ENCODE results near the gene ANKS3.
A peak's percentile ranks its signal among the peaks of the same experiment; 100 is the strongest.

The ANKS3 gene

GRCh38 chr16:4775005-4775404 is 40.9 kb upstream of the ANKS3 start:
- TF ChIP-seq CTCF (IDR thresholded peaks at IDR 0.05; ENCODE audit: extremely low read depth, missing control alignments) = no peak
- no peak for DNase-seq (ENCODE audit: low spot score)

- DNase-seq (ENCODE audit: low spot score) = no peak
- no peak for TF ChIP-seq CTCF (IDR thresholded peaks at IDR 0.05; ENCODE audit: extremely low read depth, missing control alignments)
These were observed 38.3 kb upstream of the ANKS3 start for GRCh38 chr16:4772351-4772750.

GRCh38 chr16:4771646-4772045 is 37.6 kb upstream of the ANKS3 start:
- TF ChIP-seq CTCF (IDR thresholded peaks at IDR 0.05; ENCODE audit: extremely low read depth, missing control alignments) = no peak
- DNase-seq (ENCODE audit: low spot score) = no peak

GRCh38 chr16:4769306-4769638 is 35.2 kb upstream of the ANKS3 start:
- no peak for TF ChIP-seq CTCF (IDR thresholded peaks at IDR 0.05; ENCODE audit: extremely low read depth, missing control alignments)
- no peak for DNase-seq (ENCODE audit: low spot score)

- TF ChIP-seq CTCF (IDR thresholded peaks at IDR 0.05; ENCODE audit: extremely low read depth, missing control alignments) = no peak
These were observed 34.7 kb upstream of the ANKS3 start for GRCh38 chr16:4768549-4769305.

GRCh38 chr16:4767872-4768548 is 33.9 kb upstream of the ANKS3 start:
- TF ChIP-seq CTCF (IDR thresholded peaks at IDR 0.05; ENCODE audit: extremely low read depth, missing control alignments) = no peak
- DNase-seq (ENCODE audit: low spot score) = no peak

More at GRCh38 chr16:4768549-4769305, 34.7 kb upstream of the ANKS3 start:
- peak; percentile 95 for DNase-seq (ENCODE audit: low spot score)

GRCh38 chr16:4766875-4767628 is 33.0 kb upstream of the ANKS3 start, which contains the start of gene ZNF500:
TSS of gene ZNF500 (minus strand) at chr16:4767162. CDS start at chr16:4765978, 1,184 bp downstream.
- DNase-seq (ENCODE audit: low spot score) = peak; percentile 98
- no peak for TF ChIP-seq CTCF (IDR thresholded peaks at IDR 0.05; ENCODE audit: extremely low read depth, missing control alignments)

All from GM20000 (cell line).